Muscle of back (tissue), 11 donors: Measurements from ENCODE around the gene GNPTAB. TPM values are rescaled to one million over a fixed set of nuclear protein-coding genes. Genes with fewer than 3 reads are reported as not detected.

ENCODE experiments used
- DNase-seq, 3 donors: peaks; one replicate each; pipeline versions ENCODE4 v3.0.0 to v3.0.0-alpha.2; 2013
- polyA plus RNA-seq, 10 donors: library from polyadenylated mRNA; unstranded; fragments of 120-200 nt; gene quantifications; one replicate each; pipeline ENCODE4 v1.2.1, GENCODE V29; 2013; ENCODE audit not compliant: insufficient read length in 10 of 10

Gene GNPTAB
- polyA plus RNA-seq, 10 donors = 14.5 to 24.3 (median 20.5) TPM

DNA sequence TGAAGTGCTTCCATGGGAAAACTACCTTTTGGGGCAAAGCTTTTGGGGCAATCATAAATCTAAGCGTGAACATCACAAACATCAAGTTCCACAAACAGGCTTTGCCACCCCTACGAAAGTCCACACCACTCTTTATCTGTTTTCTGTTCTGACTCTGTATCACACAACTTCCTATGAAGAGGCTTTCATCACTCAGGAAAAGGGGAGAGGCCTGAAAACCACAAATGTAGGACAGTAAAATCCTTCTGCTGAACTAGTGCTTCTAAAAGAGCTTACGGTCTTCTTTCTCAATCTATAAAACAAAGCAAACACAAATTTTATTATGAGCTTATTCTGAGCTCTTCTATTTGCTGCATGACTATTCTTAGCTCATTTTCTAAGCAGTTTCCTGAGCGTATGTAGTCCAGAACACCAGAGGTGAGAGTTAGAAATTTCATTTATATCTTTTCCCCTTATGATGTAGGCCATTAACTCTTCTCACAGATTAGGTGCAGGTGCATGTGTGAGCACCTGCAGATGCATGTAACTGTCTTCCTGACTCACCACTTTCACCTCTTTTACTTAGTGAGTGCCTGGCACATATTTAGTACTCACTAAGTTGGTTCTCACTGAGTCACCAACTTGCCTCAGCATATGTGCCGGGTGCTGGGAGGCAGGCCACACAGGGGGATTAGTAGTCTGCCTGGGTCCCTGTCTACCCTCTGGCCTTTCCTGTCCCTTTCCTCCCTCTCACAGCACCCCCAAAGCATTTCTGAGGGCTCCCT is 58.6 kb downstream of the GNPTAB start:
- DNase-seq = no peak

DNA sequence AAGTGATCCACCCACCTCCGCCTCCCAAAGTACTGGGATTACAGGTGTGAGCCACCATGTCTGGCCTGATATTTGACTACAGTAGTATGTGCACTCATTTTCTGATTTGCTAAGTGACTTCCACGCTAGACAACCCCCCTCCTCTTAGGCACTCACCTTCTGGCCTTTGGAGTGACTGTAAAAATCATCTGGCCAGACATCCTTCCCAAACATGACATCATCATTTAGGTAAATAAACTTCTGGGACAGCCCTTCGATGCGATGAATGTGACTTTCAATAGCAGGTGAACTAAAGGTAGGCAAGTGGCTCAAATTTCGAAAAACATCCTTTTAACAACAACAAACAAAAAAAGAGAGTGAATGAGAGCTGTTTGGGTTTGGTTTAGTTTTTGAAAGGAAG is 60.9 kb downstream of the GNPTAB start:
- no peak for DNase-seq

DNA sequence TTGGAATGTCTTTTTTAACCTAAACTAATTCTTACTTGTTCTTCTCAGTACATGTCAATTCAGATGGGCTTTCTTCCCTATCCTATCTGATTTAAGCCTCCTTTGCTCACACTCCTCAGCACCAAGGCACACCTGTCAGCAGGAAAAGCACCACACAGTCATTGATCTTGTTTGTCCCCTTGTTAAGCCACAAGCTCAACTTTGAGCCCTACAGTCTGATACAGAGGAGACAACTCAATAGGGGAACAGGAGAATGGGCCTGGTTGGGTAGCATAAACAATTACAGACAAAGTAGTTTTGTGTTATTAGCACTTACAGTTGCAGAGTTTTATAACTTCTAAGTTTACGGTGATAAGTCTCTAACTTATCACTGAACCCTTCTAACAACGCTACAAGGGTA is 62.0 kb downstream of the GNPTAB start:
- DNase-seq = no peak

GRCh38 chr12:101767537-101767936 is 63.2 kb downstream of the GNPTAB start:
- DNase-seq = no peak

GRCh38 chr12:101764051-101764792 is 66.5 kb downstream of the GNPTAB start:
- peak in 2 of 3 donors; percentile 12 to 24 for DNase-seq

DNA sequence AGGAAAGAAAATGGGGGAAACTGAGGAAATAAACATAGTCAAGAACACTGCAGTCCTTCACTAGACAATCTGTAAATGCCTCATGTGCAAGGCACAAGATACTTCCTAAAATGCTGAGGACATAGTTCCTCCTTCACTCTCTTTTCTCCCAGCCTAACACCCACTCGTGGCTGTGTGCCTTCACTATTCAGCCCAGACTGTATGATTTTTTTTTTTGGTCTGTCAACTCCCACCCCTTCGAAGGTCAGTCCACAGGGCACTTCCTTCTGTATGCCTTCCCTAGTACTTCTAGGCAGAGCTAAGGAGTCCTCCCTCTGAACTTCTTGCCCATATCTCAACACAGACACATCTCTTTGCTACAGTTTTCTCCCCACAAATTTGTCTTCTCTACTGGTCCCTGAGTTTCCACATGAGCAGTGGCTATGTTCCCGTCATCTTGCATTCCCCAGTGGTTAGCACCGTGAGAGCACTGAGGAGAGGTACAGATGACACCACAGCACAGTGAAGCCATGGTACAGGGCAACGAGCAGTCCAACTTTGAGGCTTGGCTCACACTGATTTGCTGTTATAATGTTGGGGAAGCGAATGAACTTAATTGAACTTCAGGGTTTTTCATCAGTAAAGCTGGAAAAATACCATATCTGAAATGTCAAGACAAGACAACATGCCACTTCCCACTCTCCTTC is 67.4 kb downstream of the GNPTAB start:
- DNase-seq = no peak

DNA sequence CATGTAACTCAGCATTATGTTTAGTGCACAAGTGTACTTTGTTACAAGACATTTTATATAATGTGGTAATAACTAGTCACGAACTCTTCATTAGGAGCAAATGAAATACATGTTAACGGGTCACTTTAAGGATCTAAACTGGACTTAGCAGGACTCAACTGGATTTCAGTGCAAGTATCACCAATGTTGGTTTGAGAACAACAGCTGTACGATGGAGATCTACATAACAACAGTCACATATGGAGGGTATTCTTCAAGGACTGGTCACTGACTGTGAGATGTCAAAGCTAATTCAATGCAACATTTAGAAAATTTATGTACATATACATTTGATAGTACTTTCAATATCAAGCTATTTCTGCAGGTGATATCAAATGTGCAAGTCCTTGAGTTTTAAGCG is 69.0 kb downstream of the GNPTAB start:
- no peak for DNase-seq

- no peak for DNase-seq
Measured at GRCh38 chr12:101761350-101761749, 69.4 kb downstream of the GNPTAB start.

GRCh38 chr12:101759396-101760047 is 71.2 kb downstream of the GNPTAB start:
- peak in 1 of 3 donors; percentile 30 for DNase-seq

GRCh38 chr12:101750152-101750551 is 80.6 kb downstream of the GNPTAB start:
- DNase-seq = no peak

DNA sequence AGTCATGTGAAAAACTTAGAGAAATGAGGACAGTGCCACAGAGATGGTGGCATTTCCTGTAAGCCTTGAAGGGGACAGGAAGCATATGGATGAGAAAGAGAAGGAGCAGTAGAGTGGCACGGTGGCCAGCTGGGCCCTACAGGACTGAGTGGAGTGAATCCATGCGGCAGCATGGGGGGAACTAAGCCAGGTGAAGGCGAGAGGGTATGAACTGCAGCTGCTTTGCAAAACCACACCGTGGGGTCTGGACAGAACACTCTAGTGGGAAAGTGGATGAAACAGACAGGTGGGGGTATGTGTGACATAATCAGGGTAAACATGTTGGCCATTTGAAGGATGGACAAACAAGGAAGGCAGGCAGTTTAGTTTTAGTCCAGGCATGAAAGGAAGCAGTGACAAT is 81.1 kb downstream of the GNPTAB start:
- DNase-seq = no peak

DNA sequence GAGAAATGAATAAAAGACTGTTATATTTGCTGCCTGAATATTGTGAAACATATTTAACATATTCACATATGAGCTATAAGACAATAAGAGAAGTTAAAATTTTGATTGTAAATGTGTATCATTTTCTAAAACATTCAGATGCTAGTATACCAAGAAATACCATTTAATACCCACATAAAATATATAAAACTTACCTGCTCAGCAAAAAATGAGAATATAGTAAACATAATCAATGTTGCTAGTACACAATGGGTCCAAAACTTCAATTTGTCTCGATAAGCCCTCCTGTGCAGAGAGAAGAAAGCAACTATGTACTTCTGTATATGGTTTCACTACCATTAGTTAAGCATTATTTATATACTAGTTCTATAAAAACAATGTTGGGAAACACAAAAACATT is 81.9 kb downstream of the GNPTAB start:
- DNase-seq = no peak

DNA sequence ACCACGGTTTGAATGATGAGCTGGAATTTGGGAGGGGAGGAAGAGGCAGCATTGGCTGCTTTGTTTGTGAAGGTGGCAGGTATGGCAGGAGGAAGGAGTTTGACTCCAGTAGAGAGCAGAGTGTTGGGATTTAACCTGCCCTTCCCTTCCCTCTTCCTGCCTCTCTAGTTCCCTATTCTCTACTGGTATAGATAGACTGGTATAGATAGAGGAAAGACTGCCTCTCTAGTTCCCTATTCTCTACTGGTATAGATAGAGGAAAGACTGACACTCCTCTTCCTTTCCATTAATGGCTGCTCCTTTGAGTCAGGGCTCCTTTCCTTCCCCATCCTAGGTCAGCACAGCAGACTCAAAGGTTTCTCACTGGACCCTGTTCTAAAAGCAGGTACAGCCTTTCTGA is 83.1 kb downstream of the GNPTAB start:
- no peak for DNase-seq

DNA sequence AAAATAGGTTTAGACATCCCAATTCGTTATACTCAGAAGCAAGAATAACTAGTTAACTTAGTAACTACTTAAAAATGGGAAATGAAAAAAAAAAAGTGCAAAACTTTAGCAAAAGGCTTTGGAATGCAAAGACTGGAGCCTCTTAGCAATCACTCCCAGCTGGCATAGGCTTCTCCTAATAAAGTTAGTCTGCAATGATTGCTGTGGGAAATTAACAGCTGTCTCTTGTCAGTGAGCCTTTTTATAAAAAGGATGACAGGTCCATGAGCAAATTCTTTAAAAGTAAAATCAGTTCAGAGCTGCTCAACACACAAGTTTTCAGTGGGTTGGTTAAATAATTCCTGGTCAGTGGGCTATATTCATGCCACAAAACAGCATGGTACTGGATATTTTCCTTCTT is 84.1 kb downstream of the GNPTAB start:
- no peak for DNase-seq

DNA sequence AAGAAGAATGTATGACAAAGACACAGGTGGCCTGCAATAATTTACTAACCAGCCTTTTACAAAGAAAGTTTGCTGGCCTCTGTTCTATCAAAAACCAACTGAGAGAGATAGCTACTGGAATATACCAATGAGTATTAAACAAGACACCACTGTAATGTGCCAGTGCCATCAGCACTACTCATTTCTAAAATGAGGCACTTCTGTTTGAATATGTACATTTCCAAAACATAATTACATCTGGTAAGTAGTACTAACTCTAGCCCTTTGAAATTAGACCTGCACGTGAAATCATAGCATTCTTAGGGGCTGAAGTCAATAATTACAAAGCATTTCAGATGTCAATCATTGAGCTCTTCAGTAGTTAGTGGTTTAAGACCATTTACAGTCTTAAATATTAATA is 84.6 kb downstream of the GNPTAB start:
- DNase-seq = no peak

- DNase-seq = no peak
Measured at GRCh38 chr12:101745481-101745880, 85.3 kb downstream of the GNPTAB start.

DNA sequence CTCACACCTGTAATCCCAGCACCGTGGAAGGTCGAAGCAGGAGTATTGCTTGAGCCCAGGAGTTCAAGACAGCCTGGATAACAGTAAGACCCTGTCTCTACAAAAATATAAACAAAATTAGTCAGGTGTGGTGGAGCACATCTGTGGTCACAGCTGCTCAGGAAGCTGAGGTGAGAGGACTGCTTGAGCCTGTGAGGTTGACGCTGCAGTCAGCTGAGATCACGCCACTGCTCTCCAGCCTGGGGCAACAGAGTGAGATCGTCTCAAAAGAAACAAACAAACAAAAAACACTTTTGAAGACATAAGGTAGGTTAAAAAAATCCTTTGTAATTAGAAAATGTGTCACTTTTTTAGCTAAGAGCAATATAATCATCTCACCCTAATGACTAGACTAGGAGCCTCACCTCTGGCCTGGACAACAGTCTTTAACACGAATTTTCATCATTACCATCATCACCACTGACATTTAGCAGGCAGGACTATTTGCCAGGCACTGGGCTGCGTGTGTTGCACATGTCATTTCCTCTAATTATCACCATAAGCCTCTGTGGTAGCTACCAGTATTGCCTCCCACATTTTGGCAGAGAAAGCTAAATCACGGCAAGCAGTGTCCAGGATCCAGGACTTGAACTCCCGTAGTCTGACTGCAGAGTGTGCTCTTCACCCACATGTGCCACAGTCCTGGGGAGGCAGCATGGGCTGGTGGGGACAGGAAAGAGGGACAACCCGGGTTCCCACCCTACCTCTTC is 86.9 kb downstream of the GNPTAB start:
- DNase-seq = no peak

DNA sequence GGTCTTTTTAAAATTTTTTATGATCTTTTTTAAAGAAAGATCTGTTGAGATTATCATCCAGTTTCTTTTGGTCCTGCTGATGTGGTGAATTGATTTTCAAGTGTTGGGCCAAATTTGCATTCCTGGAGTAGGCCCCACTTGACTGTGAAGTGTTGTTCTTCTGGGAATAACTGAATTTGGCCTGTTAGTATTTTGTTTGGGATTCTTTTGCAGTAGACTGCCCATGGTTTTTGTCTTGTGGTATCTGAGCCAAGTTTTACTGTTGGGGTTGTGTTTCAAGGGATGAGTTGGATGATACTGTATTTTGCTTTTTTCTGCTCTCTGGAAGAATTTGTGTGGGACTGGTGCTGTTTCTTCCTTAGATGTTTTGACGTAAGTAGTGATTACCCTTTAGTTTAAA is 87.5 kb downstream of the GNPTAB start:
- peak in 1 of 3 donors; percentile 23 for DNase-seq

GRCh38 chr12:101740980-101741379 is 89.8 kb downstream of the GNPTAB start:
- no peak for DNase-seq

- DNase-seq = no peak
Measured at GRCh38 chr12:101740566-101740965, 90.2 kb downstream of the GNPTAB start.

DNA sequence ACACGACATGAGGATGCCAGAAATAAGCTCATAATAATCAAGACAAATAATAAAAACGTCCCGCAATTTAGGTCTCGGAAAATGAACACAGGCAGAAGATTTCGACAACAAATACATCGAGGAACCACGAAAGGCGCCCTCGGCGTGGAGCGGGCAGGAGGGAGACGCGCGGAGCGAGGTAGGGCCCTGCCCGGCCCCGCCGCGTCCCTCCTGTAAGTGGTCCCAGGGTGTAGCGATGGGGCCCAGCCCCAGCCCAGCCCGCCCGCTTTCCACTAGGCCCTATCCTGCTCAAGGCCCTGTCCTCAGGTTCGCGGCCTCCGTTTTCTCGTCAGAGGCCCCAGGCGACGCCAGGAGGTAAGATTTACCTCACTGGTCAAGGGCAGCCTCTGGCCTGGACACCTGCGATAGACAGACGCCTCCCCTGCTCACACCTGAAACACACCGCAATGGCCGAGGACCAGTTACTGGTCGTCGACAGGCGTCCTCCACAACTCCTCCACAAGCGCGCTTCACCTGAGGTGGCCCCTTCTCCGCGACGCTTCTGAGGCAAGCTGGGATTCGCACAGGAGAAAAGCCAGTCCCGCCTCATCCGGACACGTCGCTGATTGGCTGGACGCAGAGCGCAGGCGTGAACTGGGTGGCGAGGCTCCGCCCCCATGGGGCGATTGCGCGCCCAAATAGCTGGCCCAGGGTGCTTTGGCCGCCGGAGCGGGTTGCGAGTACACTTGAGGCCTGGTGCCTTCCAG is 91.7 kb downstream of the GNPTAB start, which contains the start of gene SYCP3:
TSS of gene SYCP3 (minus strand) at position 543 of the 746 bp plus-strand sequence. CDS start 1,527 bp downstream, outside the sequence.
- no peak for DNase-seq
